ENCODE data around the gene ADCY10. TPM values are rescaled to one million over a fixed set of nuclear protein-coding genes. Genes with fewer than 3 reads are reported as not detected.
"Not testable (repeated sequence)": the region's sequence is repeated elsewhere in the genome, so short reads cannot be mapped to it uniquely, and the experiment has no call there.

The ADCY10 gene
- total RNA-seq, 1 experiment from 2014 or later, result 0.31 TPM

GRCh38 chr1:167876597-167877175 is 37.2 kb downstream of the ADCY10 start:
- Mint-ChIP-seq H3K36me3 (ENCODE audit: insufficient read depth, unreplicated experiment) (no peaks in the 10 kb centered on the region), H3K27ac (ENCODE audit: unreplicated experiment) (no peak overlapping the region), H3K4me1 (ENCODE audit: low read depth, unreplicated experiment) (peaks cover 4% of the 10 kb centered on the region), H3K9me3 (ENCODE audit: low read depth, unreplicated experiment) (no peaks in the 10 kb centered on the region), H3K27me3 (ENCODE audit: unreplicated experiment) (no peaks in the 10 kb centered on the region), H3K4me3 (ENCODE audit: low read depth, unreplicated experiment) (no peak overlapping the region)
- TF ChIP-seq CTCF (IDR thresholded peaks at IDR 0.05; ENCODE audit: unreplicated experiment), result no peak
- no peak for DNase-seq
- CTCF ChIA-PET, result no interaction called here
- no TSS peak for BruUV-seq (replicated peaks)
- intact Hi-C loops (cut with micrococcal nuclease; ENCODE audit: unreplicated experiment), result no loop called here

- CTCF ChIA-PET, result interaction anchor here (0.7 kb wide), 1 partner anchor 568 kb away, joined by 4 read pairs; no protein-coding TSS in a partner anchor
Observed at GRCh38 chr1:167871331-167871730, 42.6 kb downstream of the ADCY10 start.

GRCh38 chr1:167869157-167870001 is 44.6 kb downstream of the ADCY10 start:
- H3K4me1 Mint-ChIP-seq (ENCODE audit: low read depth, unreplicated experiment); DNase-seq; CTCF ChIA-PET; H3K27me3 Mint-ChIP-seq (ENCODE audit: unreplicated experiment); H3K27ac Mint-ChIP-seq (ENCODE audit: unreplicated experiment); H3K4me3 Mint-ChIP-seq (ENCODE audit: low read depth, unreplicated experiment); intact Hi-C loops (cut with micrococcal nuclease; ENCODE audit: unreplicated experiment); H3K9me3 Mint-ChIP-seq (ENCODE audit: low read depth, unreplicated experiment); H3K36me3 Mint-ChIP-seq (ENCODE audit: insufficient read depth, unreplicated experiment); BruUV-seq (replicated peaks): not testable (repeated sequence)

More at GRCh38 chr1:167871331-167871730, 42.6 kb downstream of the ADCY10 start:
- intact Hi-C loops (cut with micrococcal nuclease; ENCODE audit: unreplicated experiment), result no loop called here
- Mint-ChIP-seq H3K4me3 (ENCODE audit: low read depth, unreplicated experiment) (no peak overlapping the region), H3K27me3 (ENCODE audit: unreplicated experiment) (no peaks in the 10 kb centered on the region), H3K9me3 (ENCODE audit: low read depth, unreplicated experiment) (no peaks in the 10 kb centered on the region), H3K36me3 (ENCODE audit: insufficient read depth, unreplicated experiment) (no peaks in the 10 kb centered on the region), H3K27ac (ENCODE audit: unreplicated experiment) (no peak overlapping the region), H3K4me1 (ENCODE audit: low read depth, unreplicated experiment) (no peaks in the 10 kb centered on the region)
- no peak for TF ChIP-seq CTCF (IDR thresholded peaks at IDR 0.05; ENCODE audit: unreplicated experiment)
- BruUV-seq (replicated peaks), result no TSS peak
- DNase-seq, result no peak

GRCh38 chr1:167866739-167867414 is 47.1 kb downstream of the ADCY10 start:
- H3K36me3 Mint-ChIP-seq (ENCODE audit: insufficient read depth, unreplicated experiment); BruUV-seq (replicated peaks); H3K9me3 Mint-ChIP-seq (ENCODE audit: low read depth, unreplicated experiment); H3K4me3 Mint-ChIP-seq (ENCODE audit: low read depth, unreplicated experiment); H3K4me1 Mint-ChIP-seq (ENCODE audit: low read depth, unreplicated experiment); H3K27ac Mint-ChIP-seq (ENCODE audit: unreplicated experiment); intact Hi-C loops (cut with micrococcal nuclease; ENCODE audit: unreplicated experiment); H3K27me3 Mint-ChIP-seq (ENCODE audit: unreplicated experiment); DNase-seq: not testable (repeated sequence)
- CTCF ChIA-PET, result interaction anchor here (0.7 kb wide), 2 partner anchors 94 to 489 kb away, joined by 5 to 7 read pairs; no protein-coding TSS in a partner anchor

GRCh38 chr1:167866326-167866725 is 47.6 kb downstream of the ADCY10 start:
- H3K9me3 Mint-ChIP-seq (ENCODE audit: low read depth, unreplicated experiment); intact Hi-C loops (cut with micrococcal nuclease; ENCODE audit: unreplicated experiment); H3K27ac Mint-ChIP-seq (ENCODE audit: unreplicated experiment); H3K27me3 Mint-ChIP-seq (ENCODE audit: unreplicated experiment); H3K4me3 Mint-ChIP-seq (ENCODE audit: low read depth, unreplicated experiment); H3K36me3 Mint-ChIP-seq (ENCODE audit: insufficient read depth, unreplicated experiment); H3K4me1 Mint-ChIP-seq (ENCODE audit: low read depth, unreplicated experiment); BruUV-seq (replicated peaks); DNase-seq: not testable (repeated sequence)
- CTCF ChIA-PET, result interaction anchor here (0.7 kb wide), 2 partner anchors 95 to 490 kb away, joined by 5 to 7 read pairs; no protein-coding TSS in a partner anchor

GRCh38 chr1:167865804-167866308 is 48.1 kb downstream of the ADCY10 start:
- H3K36me3 Mint-ChIP-seq (ENCODE audit: insufficient read depth, unreplicated experiment); H3K27ac Mint-ChIP-seq (ENCODE audit: unreplicated experiment); H3K4me1 Mint-ChIP-seq (ENCODE audit: low read depth, unreplicated experiment); H3K9me3 Mint-ChIP-seq (ENCODE audit: low read depth, unreplicated experiment); H3K27me3 Mint-ChIP-seq (ENCODE audit: unreplicated experiment); BruUV-seq (replicated peaks); H3K4me3 Mint-ChIP-seq (ENCODE audit: low read depth, unreplicated experiment); DNase-seq; CTCF ChIA-PET; intact Hi-C loops (cut with micrococcal nuclease; ENCODE audit: unreplicated experiment): not testable (repeated sequence)

- H3K27me3 Mint-ChIP-seq (ENCODE audit: unreplicated experiment); DNase-seq; H3K4me3 Mint-ChIP-seq (ENCODE audit: low read depth, unreplicated experiment); H3K36me3 Mint-ChIP-seq (ENCODE audit: insufficient read depth, unreplicated experiment); H3K9me3 Mint-ChIP-seq (ENCODE audit: low read depth, unreplicated experiment); CTCF ChIA-PET; H3K27ac Mint-ChIP-seq (ENCODE audit: unreplicated experiment); intact Hi-C loops (cut with micrococcal nuclease; ENCODE audit: unreplicated experiment); H3K4me1 Mint-ChIP-seq (ENCODE audit: low read depth, unreplicated experiment); BruUV-seq (replicated peaks): not testable (repeated sequence)
Observed at GRCh38 chr1:167865193-167865592, 48.7 kb downstream of the ADCY10 start.

All from Calu3 (cell line).